Stimulated activated CD8-positive, alpha-beta memory T cell treated with anti-CD3 and anti-CD28 coated beads, Interleukin-2, amount 100 ng/mL, for 48 hours (primary cell): ENCODE results near the gene SUSD3.

Experiments used
- DNase-seq, 2 donors: peaks; one replicate each; pipeline ENCODE4 v3.0.0-alpha.2; 2020; ENCODE audit warnings: low read depth in 2 of 2

The SUSD3 gene

DNA sequence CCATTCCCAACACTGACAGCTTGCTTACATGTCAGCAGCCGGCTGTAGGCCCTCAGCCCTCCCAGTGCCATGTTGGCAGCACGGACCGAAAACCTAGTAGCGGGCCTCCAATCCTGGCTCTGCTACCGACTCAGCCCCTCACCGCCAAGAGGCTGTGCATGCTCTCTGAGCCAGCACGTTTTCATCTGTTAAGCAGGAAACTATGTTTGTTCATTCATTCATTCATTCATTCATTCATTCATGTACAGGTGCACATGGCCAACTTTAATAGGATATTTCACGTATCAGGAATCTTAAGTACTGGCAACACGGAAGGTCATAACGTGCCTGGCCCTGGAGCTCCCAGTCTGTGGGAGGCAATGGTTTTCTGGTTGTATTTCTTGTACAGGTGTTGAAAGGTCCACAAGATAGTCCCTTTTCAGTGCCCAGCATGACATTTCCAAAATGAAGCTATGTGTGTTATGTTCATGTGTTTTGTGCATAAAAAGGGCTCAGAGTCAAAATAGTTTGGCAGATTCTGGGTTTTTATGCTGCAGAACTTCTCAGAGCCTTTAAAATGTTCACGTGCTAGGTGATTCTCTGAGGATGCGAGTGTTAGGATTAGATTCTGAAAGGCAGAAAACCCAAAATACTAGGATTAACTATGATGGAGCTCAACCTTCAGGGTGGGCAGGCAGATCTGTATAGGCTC lies 17.7 kb downstream of the SUSD3 start:
- no peak for DNase-seq

DNA sequence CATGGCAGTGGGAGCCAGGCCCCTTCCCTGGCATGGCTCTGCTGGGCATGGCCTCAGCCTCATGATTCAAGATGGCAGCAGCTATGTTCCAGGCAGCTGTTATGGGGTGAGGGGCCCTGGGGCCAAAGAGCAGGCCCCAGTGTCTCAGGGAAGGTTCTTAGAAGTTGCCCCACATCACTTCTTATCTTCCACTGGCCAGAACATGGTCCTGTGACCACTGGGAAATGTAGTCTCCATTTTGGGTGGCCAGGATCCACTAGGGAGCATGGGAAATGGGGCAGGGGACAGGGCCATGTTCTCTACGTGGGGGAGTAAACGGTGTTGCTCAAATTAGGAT lies 18.3 kb downstream of the SUSD3 start:
- DNase-seq: no peak

DNA sequence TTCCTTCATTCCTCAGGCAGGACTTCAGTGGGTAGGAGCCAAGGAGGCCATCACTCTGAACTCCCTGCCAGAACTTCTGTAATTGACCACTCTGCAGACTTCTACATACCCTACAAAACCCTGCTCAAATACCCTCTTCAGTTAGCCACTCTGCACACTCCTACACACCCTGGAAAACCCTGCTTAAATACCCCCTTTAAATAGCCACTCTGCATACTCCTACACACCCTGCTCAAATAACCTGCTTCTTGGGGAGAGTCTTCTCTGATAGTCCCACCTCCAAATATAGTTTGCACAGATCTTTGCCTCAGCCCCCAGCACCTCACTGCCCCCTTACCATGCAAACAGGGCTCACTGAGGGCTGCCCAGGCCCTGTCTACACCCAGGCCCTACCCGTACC lies 18.9 kb downstream of the SUSD3 start:
- no peak for DNase-seq

DNA sequence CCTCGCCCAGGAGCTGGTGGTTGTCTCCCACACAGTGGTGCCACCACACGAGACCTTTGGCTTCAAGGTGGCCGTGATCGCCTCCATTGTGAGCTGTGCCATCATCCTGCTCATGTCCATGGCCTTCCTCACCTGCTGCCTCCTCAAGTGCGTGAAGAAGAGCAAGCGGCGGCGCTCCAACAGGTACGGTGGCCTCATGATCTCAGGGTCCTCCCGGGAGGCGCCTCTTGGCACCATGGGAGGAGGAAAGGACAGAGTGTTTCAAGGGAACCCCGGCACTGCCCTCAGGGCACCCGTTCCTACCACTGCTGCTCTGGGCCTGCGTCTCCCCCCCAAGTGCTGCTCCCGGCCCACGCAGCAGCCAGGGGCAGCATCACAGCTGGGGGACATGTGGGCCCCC lies 19.3 kb downstream of the SUSD3 start:
- no peak for DNase-seq

DNA sequence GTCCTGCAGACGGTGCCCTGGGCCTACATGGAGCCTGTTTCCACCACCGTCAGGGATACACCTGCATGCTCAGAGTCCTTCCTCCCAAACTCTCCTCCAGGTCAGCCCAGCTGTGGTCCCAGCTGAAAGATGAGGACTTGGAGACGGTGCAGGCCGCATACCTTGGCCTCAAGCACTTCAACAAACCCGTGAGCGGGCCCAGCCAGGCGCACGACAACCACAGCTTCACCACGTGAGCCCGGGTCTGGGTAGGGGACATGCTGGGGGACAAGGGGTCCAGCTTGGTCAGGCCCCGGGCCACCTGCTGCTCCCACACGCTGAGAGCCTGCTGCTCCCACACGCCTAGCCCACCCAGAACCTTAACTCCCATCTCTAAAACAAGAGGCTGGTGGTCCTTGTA lies 20.9 kb downstream of the SUSD3 start:
- DNase-seq: no peak

DNA sequence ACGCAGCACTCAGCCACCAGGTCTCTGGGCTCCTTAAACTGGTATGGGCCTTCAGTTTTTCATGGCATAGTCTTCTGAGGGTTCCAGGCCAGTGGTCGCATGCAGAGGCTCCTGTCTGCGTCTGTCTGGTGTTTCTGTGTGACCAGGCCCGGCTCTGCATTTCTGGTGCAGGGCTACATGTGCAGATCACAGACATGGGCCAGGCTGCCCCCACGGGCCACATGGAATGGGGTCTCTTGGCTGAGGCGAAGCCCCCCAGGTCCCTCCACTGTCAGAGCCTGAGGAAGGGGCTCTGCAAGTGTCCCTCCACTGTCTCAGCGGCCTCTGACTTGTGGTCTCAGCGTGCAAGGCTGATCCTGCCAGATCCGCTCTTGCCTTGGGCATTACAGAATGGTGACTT lies 21.9 kb downstream of the SUSD3 start:
- no peak for DNase-seq

DNA sequence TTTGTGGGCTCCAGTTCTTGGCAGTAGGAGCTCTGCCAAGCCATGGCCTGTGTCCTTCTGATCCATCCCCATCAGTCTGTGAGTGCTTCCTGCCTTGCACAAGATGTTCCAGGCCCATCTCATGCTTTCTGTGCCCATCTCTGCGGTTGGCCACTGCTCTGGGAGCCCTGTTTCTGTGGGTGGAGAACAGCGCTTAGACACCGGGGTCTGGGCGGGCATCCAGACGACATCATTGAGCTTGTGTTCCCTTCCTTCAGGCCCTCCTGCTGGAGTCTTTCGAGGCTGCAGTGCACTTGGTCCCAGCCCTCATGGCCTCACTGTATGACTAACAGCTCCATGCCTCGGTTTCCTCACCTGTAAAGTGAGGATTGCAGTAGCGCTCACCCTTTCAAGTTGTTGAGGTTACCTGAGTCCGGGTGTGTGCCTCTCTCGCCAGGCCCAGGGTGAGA lies 22.6 kb downstream of the SUSD3 start:
- DNase-seq: no peak

DNA sequence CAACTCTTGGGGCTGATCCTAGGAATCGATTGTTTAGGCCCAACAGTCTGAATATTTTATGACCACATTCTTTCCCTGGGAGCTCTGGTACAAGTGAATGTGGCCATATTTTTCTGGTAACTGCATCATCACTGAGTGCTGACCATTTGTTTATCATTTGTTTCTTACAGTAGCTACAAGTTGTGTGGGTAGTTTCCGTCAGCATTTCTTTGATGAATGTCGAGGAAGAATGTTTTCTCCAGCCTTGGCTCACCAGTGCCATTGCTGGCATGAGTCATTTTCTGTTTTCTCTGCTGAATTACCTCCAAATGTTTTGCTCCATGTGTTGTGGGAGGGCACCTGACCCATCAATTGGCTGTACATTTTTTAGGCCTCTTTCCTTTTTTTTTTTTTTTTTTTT lies 23.4 kb downstream of the SUSD3 start:
- no peak for DNase-seq

DNA sequence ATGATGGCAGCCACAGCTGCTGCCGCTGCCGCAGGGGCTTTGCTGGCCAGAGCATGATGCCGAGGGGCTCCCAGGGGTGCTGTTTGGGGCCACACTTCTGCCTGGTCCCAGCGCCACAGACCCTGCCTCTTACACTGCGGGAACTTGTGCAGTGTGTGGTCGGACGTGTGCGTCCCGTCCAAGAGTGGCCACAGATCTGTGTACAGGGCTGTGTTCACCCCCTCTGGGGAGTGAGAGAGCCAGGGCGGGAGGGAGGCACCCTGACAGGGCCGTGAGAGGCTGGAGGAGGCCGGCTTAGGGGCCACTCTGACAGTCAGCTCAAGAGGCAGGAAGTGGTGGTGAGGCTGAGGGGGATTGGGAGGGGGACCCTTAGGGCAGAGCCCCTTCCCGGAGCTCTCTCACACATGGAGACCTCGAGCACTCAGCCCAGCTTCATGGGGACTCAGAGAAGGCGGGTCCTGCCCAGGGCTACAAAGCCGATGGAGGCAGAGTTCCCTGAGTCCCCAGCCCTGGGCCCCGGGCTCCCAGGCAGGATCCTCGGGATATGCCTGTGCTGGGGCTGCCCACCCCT lies 24.4 kb downstream of the SUSD3 start:
- DNase-seq: no peak

DNA sequence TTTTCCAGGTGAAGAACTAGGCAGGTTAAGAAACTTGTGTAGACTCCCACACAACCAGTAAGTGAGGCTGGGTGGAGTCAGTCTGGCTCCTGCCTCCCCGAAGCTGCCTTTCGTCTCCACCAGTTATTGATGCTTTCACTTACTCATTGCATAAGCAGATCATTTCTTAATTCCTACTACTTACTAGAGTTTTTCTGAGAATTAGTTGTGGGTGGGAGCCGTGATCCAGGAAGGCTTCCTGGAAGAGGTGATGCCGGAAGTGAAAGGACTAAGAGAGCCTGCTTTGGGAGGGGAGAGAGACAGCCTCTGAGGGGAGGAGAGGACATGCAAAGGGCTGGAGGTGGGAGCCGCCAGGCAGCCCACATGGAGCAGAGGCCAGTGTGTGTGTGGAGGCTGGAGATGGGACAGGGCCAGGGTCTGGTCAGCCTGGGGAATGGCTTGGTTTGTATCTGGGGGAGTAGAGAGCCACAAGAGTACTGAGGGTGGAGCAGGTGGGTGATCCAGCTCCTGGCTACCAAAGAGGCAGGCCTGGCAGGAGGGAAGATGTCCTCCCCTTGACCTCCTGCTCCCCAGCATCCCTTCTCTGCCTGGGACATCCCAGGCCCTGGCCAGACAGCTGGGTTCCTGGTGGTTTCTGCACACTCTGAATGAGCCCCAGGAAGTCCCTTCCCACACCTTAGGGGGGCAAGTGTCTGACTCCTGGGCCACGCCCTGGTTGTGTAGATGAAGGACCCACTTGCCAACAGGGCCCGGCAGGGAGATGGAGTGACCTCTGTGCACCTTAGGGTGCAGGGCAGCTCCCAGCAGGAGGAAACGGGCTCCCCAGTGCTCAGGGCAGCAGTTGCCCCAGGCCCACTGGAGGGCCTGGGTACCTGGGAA lies 25.3 kb downstream of the SUSD3 start:
- DNase-seq: no peak

DNA sequence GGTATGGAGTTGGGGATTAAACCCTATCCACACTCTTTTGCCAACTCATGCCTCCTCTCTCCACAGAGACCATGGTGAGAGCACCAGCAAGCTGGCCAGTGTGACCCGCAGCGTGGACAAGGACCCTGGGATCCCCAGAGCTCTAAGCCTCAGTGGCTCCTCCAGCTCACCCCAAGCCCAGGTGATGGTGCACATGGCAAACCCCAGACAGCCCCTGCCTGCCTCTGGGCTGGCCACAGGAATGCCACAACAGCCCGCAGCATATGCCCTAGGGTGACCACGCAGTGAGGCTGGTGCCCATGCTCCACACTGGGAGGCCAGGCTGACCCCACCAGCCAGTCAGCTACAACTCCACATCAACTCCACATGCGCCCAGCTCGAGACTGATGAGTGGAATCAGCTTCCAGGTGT lies 26.0 kb downstream of the SUSD3 start:
- no peak for DNase-seq

DNA sequence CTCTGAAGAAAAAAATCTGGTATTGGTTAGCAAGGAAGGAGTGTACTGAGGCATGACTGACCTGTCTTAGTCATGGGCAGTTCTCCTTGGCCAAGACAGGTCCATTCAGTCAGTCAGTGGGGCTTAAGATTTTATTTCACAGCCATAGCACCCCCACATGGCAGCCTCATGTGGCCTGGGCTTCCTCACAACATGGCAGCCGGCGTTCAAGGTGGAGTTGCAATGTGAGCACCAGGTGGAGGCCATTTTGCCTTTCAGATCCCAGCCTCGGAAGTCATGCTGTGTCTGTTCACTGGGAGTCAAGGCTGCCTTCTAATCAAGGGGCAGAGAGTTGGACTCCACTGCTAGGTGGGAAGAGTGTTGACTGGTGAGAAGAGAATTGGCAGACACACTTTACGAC lies 27.2 kb downstream of the SUSD3 start:
- DNase-seq: no peak

DNA sequence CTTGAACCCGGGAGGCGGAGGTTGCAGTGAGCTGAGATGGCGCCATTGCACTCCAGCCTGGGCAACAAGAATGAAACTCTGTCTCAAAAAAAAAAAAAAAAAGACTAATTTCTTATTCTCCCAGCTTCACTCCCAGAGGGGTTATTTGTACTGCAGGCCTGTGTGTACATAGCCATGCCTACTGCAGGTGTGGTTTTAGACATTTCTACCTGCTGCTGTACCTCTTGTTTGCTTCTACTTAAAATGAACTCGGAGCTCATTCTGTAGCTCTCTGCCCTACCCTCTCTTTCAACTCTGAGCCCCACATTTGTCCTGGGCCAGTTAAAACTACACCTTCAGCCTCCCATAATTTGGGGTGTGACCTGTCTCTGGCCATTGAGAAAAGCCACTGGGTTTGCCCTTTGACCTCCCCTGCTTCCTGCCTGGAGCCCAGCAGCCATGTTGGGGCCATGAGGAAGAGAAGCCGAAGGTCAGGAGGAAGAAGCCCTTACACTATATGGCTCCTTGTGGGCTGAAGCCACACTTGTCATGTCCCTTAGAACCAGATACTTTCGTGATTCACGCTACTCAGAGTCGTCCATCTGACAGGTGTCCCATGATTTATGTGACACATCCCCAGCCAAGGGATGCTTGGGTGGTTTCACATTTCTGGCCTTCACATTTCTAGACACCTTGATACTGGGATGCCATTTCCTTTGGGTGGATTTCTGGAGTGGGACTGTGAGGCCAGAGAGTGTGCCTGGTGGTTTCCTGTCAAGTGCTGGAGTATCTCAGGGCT lies 28.1 kb downstream of the SUSD3 start:
- DNase-seq: no peak

DNA sequence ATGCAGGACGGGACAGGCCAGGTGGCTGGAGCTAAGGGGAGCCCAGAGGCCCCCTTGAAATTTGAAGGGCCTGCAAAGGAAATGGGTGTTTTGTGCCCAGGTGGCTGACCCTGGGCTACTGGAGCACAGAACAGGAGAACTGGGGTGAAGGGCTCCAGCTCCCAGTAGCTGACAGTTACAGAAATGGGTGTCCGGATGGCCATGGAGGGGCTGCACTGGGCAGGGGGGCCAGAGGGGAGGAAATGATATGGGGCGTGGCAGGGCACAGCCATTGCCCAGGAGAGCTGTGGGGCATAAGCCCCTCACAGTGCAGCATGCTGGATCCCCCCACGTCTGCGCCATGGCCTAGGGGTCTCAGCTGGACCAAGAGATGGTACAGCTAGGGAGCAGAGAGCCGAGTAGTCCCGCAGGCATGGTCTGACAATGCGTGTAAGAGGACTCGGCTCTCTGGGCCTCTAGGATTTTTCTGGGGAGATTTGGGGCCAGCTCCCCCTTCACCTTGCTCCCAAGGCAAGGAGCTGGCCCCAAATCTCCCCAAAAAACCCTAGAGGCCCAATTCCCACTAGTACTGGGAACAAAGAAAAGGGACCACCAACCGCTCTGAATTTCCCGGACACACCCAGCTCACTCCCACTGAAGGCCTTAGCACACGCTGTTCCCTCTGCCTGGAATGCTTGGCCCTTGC lies 29.6 kb downstream of the SUSD3 start:
- no peak for DNase-seq

DNA sequence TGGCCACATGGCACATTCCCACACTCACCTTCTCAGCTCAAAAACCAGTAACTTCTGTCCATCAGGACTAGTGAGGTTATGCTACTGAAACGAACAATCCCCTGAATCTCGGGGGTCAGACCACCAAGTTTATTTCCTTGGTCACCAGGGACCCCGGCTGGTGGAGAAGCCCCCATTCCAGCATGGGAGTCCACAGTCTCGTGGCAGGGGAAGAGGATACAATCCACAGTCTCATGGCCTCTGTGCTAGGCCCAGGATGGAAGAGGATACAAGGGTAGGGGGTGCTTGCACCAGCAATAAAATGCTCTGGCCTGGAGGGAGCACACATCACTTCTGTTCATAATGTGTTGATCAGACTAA lies 30.1 kb downstream of the SUSD3 start:
- DNase-seq: no peak

DNA sequence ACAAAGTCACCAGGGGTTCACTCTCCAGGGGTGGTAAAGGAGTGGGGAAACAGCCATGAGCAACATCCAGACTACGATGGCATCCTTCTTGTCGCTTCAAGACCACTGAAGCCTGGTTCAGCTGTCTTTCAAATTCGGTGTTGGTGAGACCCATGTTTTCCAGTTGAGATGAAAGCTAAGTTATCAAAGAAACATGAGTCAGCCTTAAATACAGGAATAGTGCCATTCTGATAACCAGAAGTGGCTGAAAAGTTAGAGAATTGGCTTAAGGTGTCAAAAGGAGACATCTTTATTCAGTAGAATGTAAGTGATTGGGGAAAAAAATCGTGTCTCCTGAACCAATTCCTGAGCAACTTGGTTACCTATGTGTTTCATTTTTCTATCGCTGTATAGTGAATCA lies 30.5 kb downstream of the SUSD3 start:
- no peak for DNase-seq

DNA sequence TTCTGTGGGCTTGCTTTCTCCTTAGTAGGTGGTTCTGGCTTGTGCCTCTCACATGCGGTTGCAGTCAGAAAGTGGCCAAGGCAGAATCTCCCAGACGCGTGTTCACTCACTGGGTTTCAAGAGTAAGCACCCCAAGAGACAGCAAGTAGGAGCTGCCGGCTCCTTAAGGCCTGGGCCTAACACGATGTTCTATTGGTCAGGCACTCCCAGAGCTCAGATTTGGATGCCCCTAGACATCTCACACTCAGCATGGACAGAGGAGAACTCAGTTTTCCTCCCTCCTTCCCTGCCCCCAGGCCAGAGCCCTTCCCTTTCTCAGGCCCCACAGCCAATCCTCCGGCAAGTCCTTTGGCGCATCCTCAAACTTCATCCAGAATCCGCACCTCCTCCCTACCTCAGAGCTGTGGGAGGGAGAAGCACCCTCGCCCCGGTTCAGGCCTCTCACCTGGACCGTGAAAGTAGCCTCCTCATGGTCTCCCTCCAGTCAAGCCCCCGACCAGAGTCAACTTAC lies 31.0 kb downstream of the SUSD3 start:
- no peak for DNase-seq

DNA sequence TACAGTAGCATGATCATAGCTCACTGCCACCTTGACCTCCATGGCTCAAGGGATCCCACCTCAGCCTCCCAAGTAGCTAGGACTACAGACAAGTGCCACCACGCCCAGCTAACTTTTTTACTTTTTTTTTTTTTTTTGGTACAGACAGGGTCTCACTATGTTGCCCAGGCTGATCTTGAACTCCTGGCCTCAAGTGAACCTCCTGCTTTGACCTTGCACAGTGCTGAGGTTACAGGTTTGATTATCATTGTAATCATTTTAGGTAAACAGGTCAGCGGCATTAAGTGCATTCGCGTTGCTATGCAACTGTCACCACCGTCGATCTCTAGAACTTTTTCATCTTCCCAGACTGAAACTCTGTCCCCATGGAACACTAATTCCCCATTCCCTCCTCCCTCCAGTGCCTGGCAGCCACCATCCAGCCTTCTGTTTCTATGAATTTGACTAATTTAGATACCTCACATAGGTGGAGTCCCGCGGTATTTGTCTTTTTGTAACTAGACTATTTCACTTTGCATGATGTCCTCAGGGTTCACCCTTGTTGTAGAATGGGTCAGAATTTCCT lies 31.7 kb downstream of the SUSD3 start:
- no peak for DNase-seq

DNA sequence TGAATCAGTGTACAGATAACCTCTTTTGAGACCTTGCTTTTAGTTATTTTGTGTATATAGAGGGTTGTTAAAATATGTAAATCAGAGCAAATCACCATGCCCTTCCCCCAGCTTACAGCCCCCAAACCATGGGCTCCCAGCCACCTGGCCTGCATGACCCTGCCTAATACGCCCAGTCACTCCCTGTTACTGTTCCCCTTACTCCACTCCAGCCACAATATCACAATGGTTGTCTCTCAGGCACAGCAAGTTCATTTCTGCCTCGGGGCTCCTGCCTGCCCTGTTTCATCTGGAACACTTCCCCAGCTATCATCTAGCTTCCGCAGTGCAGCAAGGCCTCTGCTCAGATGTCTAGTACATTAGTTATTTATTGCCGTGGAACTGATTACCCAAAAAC lies 32.6 kb downstream of the SUSD3 start:
- DNase-seq: no peak

DNA sequence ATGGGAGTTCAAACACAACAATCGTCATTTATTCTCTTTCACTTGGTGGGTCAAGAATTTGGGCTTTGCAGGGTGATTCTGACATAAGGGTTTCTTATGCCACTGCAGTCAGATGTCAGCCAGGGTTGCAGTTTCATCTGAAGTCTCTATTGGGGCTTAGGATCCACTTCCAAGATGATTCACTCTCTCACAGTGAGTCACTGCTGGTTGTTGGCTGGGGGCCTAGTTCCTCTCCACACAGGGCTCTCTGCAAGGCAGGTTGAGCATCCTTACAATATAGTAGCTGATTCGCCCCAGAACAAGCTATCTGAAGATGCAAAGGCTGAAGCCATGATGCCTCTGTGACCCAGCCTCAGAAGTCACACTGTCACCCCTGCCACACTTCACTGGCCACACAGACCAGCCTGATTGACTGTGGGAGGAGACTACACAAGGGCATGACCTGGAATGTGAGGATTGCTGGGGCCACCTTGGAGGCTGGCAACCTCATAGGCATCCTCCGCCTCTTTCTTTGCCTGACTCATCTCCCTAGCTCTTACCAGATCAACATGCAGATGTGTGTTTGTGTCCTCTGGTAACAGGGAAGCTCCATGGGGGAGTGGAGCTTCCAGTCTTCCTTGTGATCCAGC lies 33.1 kb downstream of the SUSD3 start:
- DNase-seq: peak in 1 of 2 donors; percentile 58
